NCI-H446 treated with DMSO at 0.1 percent for 48 hours (cell line): ENCODE measurements around the gene CAPN13.

ENCODE experiments used
- DNase-seq: peaks from one replicate; lab custom pipeline; 2025; lab: John Stamatoyannopoulos, UW

Gene CAPN13

DNA sequence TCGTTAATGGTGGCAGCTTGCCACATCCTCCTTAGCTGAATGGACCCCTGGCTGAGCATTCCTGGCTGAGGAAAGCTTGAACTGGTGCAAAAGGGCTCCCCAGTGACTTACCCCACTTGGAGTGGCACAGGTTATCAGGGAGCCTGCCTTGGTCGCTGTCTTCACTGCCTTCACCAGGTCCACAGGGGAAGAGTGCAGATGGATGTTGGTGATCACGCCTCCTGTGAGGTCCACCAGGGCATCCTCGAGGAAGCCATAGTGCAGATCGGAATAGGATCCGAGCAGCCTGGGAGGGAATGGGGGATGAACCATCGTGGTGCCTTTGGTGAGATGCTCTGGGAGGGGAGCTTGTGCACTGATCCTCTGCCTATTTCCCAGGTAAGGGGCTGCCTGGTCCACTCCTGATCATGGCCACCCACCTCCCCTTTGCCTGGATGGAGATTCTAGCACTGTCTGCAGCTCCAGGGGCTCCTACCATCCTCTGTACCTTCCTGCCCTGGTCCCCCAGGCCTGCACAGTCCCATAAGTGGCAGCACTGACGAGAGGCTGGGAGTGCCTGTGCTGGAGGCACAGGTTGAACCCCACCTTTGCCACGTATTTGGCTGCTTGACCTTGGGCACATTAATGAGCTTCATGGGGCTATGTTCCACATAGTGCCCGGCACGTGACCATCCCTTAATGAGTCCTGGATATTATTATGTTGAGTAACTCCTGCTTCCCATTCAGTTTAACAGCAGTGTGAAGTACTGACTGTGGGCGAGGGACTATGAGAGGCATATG is 43.0 kb downstream of the CAPN13 start:
- DNase-seq: no peak

DNA sequence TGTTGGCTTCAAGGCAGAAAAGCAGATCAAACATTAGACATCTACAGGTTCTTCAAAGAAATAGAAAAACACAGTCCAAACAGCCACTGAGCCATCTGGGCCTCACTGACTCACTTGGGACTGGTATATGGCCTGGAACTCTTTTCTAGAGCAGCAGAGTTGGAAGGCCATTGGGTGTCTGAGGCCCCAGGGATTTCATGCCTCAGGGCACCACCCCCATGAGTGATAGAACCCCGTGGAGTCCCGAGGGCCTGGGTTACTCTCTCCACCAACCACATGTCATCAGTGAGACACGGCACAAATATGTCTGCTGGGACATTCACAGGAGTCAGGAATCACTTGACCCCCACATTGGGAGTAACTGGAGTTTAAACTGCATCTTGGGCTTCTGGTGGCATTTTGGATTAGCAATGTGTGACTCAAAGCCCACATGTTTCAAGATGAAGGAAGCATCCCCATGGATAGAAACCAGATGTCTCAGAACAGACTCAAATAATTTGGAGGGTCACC is 44.0 kb downstream of the CAPN13 start:
- no peak for DNase-seq

DNA sequence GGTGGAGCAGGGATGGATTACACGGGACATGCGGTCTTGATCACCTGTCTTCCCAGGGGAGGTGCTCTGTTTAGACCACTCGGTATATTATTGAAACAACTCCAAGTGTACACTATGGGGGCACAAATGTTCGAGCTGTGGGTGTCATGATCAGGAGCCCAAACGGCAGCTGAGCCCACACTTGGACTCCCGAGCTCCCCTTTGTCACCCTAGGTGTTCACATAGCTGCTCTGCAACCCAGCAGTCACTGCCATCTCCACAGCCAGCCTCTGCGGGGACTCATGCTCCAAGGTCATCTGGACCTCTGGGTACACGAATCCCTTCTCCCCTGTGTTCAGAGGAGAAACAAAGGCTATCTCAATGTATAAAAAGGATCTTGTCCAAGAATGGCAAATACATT is 46.0 kb downstream of the CAPN13 start:
- DNase-seq: no peak

DNA sequence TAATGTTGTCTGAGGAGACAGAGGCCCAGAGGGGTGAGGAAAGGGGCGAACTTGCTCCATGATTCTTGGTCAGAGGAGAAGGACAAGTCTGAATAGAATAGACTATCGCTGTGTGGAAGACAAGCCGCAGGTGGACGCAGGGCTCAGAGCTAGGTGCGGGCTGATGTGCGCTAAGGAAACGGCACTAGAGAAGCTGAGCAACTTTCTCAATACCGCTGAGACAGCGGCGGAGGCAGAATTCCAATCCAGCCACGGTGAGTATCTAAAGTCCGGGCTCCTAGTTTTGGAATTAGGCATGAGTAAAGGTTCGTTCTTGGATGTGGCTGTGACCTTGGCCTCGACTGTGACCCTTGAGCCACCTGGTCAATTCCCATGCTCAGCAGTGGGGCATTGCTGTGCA is 47.8 kb downstream of the CAPN13 start:
- no peak for DNase-seq

DNA sequence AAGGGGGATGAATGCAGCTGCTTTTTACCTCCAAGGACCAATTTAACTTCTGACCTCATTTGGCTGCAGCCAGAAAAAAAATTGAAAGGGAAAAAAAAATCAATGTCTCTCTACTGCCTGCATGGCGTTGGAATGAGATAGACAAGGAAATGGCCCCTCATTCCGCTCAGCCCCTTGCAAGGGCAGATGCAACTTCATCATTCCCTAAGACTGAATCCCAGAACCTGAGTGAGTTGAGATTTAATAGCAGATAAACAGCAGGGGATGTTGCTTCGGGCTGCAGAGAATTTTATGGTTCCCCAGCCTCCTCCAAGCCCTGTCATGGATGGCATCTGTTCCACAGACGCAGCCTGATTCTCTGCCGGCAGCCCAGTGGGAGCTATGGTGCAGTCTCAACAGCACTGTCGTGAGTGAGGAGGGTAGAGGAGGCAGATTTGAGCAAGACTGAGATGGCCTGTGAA is 49.0 kb downstream of the CAPN13 start:
- no peak for DNase-seq

DNA sequence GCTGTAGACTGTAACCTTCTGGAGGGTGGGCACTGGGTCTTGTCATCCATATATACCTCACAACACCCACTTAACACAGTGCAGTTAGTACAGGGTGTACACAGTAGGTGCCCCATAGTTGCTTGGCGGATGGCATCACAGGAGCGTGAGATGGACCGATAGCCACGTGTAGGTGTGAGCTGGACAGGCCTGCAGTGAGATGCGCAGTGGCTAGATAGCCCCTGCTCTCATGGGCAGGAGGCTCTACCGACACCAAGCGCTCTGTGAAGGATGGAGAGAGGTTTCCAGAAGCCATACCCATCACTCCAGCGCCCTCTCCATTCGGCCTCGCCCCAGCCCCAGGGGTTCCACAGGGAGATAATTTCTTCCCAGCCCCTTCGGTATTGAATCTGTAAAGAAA is 49.5 kb downstream of the CAPN13 start:
- no peak for DNase-seq

DNA sequence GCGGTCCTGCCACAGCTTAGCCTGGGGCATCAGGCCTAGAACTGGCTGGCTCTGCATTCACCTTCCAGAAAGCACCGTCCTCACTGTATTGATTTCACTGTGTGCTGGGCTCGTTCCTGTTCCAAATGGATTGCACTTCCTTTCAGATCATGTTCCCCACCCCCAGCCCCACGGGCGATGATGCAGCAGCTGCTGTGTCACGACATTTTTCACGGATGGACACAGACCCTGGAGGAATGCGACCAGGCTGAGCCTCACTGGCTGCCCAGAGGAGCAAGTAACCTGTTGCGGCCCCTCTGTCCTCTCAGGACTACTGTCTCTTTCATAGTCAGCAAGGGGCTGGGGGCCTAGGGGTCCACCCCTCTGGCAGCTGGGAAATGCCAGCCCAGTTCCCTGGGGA is 50.3 kb downstream of the CAPN13 start:
- no peak for DNase-seq

DNA sequence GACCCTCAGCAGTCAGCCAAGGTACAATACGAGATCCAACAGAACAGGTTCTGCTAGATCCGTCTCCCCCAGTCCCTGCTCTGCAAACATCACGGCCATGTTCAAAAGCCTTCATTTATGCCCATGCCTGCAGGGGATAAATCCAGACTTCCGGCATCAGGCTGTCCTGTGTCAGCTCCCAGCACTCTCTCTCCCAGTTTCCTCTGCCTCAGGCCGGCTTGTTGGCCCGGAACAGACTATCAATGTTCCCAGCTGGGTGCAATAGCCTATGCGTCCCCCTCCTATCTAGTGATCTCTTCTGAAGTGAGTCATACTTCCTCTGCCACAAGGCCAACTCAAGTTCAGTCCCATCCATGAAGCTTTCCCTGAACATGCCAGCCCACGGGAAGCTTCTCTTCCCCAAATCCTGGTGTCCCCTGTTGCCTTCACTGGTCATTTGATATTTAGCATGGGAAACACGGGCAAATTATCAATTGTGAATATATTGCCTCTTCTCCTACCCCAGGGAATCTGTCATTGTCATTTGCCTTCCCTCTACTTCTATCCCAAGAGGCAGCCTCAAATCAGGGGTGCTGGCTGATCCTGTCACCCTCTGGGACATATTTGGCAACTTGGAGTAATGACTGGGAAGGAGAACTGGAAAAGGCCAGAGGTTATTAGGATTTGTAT is 51.1 kb downstream of the CAPN13 start:
- DNase-seq: no peak

DNA sequence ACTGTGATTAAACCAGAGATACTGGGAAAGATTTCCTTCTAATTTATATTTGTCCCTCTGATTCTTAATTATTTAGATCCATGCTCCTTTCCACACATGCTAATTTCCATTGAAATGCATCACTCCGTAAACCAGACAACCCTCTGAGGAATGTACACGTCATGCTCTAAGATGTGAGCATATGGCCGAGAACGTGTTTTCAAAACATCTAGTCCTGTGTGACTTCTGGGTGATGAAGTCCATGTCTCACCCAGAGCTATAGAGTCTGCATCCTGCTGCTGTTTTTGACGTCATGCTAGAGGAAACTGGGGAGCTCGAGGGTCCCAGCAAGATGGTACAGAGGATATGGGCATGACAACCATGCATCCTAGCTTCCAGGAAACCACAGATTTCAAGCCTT is 53.6 kb downstream of the CAPN13 start:
- DNase-seq: no peak

DNA sequence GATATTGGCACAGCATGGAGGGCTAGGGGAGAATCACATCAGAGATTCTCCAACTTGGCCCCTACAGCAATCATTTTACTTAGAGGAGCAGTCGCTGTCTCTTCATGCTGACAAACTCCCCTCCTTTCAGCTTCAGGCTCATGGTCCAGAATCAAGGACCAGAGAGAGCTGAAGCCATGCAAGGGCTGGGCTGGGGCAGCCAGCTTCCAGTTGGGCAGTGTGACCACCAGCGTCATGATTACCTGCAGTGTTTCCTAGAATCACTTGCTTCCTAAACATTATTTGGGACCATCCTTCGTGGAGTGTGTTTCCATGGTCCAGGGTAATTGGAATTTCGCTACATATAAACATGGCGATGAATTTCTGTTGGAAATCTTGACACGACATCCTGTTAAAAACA is 54.4 kb downstream of the CAPN13 start:
- DNase-seq: no peak

DNA sequence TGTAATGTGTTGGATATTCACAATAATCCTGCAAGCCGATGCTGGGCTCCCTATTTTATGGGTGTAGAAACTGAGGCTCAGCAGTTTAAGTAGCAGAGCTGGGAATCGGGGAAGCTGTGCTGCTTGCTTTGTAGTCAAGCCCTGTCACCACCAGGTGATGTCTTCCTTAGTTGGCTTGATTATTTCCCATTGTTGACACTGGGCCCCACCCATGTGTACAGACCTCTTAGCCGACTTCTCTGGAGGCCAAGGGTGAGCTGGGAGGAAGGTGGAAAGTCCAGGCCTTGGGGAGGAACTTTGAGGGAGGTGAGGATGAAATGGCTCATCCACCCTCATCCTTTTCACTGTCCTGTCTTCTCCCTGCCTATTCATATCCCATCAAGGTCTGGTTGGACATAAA is 60.0 kb downstream of the CAPN13 start:
- DNase-seq: no peak

DNA sequence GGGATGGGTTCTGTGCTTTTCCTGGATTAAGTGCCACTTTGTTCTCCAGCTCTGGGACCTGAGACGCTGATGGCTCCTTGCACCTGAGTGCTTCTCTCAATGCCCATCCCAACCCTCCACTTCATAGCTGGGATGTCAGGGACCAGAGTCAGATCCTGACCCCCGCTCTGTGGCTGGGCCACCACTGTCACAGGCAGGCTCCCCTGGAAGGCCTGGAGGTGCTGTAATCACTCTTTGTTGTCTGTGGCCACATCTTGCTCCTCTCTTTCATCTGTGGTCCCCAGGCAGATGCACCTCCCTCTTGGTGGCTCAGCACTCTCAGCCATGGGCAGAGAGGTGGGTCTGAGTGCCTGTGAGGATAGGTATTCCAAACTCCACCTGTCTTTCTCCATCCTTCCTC is 62.4 kb downstream of the CAPN13 start:
- DNase-seq: no peak

DNA sequence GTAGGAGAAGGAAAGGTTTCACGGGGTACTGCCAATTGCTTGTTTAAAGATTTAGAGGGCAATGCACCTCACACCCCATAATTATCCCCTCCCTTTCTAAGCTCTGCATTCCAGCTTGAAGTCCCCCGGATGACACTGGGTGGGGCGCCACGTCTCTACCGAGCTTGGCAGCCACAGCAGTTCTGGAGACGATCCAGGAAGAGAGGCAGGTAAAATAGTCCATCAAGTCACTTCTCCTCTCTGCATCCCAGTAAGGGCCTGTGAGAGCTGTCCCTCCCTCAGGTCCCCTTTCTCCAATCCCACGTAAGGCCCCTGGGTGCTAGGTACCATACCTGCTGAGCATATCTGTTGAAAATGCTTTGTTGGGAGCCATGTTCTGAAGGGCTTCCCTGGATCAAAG is 65.7 kb downstream of the CAPN13 start:
- no peak for DNase-seq

DNA sequence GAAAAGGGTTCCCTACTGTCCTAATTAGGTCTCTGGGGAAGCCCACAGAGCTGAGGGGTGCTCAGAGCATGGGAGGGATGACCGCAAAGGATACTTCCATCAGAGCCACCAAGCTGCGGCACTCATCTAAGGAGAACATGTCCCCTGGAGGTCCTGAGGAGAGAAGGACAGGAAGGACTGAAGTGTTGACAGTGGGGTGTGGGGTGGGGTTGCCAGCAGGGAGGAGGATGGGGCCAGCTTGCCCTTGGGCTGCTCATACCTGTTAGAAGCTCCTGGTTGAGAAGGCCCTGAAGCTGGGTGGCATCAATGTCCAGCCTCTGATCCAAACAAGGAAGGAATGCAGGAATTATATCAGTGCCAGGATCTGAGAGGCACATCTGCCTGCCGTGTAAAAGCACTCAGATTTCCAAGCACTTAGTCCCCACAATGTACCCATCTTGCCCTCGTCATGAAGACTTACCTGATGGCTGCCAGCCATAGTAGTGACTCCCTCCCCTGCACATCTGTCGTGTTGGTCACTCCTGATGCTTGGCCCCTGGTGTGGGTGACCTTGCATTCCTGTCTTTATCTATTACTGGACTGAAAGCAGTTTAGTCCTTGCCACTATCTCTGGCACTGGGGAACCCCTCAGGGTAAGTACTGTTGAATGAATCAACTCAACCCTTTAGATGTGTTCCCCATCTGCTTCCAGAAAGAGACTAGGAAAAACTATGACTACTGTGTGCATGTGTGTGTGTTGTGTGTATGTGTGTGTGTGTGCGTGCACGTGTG is 68.9 kb downstream of the CAPN13 start:
- no peak for DNase-seq

DNA sequence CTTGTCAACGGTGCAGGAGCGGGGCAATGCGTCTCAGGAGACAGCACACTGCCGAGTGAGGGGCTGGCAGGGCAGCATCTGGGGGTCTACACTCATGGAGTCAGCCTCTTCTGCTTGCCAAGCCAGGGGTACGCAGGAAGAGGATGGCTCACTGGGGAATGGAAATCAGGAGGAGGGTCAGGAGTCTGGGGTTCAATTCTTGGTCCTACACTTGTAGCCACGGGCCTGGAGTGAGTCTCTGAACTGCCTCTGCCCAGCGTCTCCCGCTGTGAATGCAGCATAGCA is 70.0 kb downstream of the CAPN13 start:
- no peak for DNase-seq

DNA sequence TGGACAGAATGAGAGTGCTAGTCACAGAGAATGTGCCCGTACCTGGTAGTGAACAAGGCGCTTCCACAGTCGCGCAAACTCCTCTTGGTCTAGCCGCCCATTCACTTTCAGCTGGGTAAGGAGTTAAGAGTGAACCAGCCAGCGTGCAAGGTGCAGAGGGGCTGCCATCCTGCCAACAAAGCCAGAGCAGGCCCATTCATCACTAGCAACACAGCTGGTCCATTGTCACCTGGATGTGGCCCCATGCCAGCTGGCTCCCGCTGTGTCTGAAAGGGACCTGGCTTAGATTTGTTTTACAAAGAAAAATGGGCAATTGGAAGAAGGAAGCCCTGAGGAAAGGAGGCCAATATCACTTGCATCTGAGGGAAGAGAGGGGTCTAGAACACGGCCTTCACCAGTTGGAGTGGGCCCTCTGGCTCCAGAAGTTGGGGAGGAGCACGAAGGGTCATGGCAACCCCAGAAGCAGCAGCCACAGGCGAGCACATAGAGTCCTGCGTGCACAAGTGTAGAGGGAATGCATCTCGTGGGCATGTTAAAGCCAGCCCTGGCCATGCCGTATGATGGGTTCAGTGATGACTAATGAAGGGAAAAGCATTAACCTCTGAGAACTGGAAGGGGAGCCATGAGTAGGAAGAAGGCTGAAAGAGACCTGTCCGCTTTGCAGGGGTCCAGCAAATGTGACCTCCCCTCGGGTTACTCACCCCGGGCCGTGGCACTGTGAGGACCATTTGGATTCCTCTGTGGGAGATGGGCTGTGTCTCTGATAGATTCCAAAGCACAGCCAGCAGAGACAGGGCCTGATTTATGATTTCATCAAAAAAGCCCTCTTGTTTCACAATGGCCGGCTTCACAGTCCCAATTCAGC is 70.6 kb downstream of the CAPN13 start:
- DNase-seq: no peak

DNA sequence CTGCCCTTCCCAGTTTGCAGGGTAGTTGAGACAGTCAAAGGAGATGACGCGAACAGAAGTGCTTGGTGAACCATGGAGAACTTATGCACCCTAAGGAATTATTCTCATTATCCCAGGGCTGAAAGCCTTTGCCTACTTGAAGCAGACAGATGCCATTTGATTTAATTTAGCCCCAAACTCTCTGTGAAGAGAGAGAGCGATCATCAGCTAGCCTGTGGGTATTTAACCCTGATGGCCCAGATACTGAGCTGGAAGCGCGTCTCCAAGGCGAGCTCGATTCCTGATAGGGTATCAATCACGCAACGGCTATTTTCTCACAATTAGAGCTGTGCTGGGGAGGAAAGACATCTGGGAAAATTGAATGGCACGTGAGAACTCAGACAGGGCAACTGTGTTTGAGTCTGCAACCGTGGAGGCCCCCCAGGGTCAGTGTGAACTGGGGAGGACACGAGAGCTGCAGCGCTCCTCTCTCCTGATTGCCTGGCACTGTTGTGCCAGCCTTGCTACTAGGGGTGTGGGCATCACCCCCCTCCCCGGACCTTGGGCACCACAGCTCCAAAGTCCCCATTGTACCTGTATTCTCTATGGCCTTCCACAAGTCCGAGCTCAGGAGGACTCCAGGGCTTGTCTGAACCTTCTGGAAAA is 73.2 kb downstream of the CAPN13 start:
- no peak for DNase-seq

DNA sequence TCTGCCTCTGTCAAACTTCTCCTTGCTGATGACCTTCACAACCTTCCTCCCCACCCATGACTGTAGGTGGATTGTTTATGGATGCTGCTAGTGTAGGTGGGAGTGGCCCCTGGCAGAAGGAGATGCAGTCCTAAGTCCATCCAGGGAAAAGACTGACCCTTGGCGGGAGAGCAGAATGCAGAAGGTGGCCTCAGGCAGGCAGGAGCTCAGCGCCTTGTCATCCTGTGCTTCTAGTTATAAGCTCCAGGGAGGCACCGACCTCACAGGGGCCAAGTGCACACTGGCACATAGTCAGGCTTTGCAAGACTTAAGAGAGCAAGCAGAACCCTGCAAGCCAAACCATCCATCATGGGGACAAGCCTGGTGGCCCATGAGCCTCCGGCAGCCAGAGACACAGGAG is 74.4 kb downstream of the CAPN13 start:
- no peak for DNase-seq

DNA sequence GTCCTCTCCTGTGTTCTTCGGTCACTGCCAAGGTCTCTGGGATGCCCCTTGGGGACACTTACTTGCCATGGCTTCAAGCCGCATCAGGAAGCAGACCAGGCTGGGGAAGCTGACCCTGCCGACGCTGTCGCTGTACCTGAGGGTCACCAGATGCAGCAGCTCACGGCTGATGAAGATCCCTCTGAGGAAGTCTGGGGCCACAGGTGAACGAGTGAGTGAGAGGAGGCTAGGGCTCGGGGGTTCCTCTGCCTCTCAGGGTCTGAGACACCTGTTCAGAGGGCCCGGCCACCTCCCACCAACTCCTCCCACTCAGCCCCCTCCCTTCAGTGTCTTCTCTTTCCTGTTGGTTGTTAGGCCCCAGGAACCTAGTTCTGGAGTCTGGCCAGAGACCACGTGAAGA is 74.9 kb downstream of the CAPN13 start:
- DNase-seq: no peak

DNA sequence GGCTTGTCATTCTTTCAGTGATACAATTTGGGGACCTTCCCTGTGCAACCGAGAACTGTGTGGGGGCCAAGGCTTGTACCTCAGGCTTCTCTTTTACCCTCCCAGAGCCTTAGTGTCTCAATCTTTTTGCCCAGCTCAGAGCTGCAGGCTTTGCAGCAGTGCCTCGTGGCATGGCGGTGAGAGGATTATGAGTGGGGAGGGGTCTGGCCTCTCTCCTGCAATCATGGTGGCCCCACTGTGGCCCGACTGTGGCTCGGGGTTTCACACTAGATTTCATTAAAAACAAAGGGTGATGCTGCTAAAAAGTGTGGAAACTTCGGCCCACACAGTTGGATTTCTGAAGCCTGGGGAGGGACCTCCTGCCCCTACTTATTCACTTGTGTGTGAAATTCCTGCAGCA is 75.5 kb downstream of the CAPN13 start:
- DNase-seq: no peak
